ENCODE results near the gene SLC13A4.
A peak's percentile ranks its signal among the peaks of the same experiment; 100 is the strongest.
"Not testable (repeated sequence)": the region's sequence is repeated elsewhere in the genome, so short reads cannot be mapped to it uniquely, and the experiment has no call there.

SLC13A4 gene

GRCh38 chr7:135748770-135749169 lies 20.8 kb upstream of the SLC13A4 start, which contains the start of gene FAM180A:
TSS of gene FAM180A (minus strand) at chr7:135748813. CDS start at chr7:135748580, 233 bp downstream.
- peak within 1 kb of the TSS; percentile 74 for H3K27ac ChIP-seq (ENCODE audit: low read depth, low read length)
- peak within 1 kb of the TSS; percentile 71 for H3K4me3 ChIP-seq (ENCODE audit: low read depth, low read length)
- peak within 1 kb of the TSS; percentile 88 for H2AFZ ChIP-seq (ENCODE audit: low read length, unreplicated experiment)
- H3K36me3 ChIP-seq (ENCODE audit: insufficient read depth, low read length) = no peaks in the 10 kb centered on the region
- no peaks in the 10 kb centered on the region for H3K27me3 ChIP-seq (ENCODE audit: insufficient read depth, low read length)
- peaks cover 14% of the 10 kb centered on the region for H3K79me2 ChIP-seq (ENCODE audit: control insufficient read depth, insufficient read depth, low read length, unreplicated experiment)
- peaks cover 47% of the 10 kb centered on the region for H3K4me1 ChIP-seq (ENCODE audit: control insufficient read depth, insufficient read depth, low read length, unreplicated experiment)

- Histone ChIP-seq H3K4me1 (ENCODE audit: control insufficient read depth, insufficient read depth, low read length, unreplicated experiment) (peaks cover 57% of the 10 kb centered on the region), H3K27ac (ENCODE audit: low read depth, low read length) (peak overlapping the region; percentile 20; the same call in 1 of the 2 replicates), H3K27me3 (ENCODE audit: insufficient read depth, low read length) (no peaks in the 10 kb centered on the region), H3K36me3 (ENCODE audit: insufficient read depth, low read length) (no peaks in the 10 kb centered on the region), H2AFZ (ENCODE audit: low read length, unreplicated experiment) (peak overlapping the region; percentile 88), H3K79me2 (ENCODE audit: control insufficient read depth, insufficient read depth, low read length, unreplicated experiment) (peaks cover 14% of the 10 kb centered on the region), H3K4me3 (ENCODE audit: low read depth, low read length) (peak overlapping the region; percentile 71)
Measured at GRCh38 chr7:135747366-135747765, 19.4 kb upstream of the SLC13A4 start.

- peaks cover 63% of the 10 kb centered on the region for H3K4me1 ChIP-seq (ENCODE audit: control insufficient read depth, insufficient read depth, low read length, unreplicated experiment)
- peak overlapping the region; percentile 32 for H3K4me3 ChIP-seq (ENCODE audit: low read depth, low read length)
- H2AFZ ChIP-seq (ENCODE audit: low read length, unreplicated experiment) = peak overlapping the region; percentile 33
- peaks cover 14% of the 10 kb centered on the region for H3K79me2 ChIP-seq (ENCODE audit: control insufficient read depth, insufficient read depth, low read length, unreplicated experiment)
- peak overlapping the region; percentile 92 for H3K27ac ChIP-seq (ENCODE audit: low read depth, low read length)
- no peaks in the 10 kb centered on the region for H3K36me3 ChIP-seq (ENCODE audit: insufficient read depth, low read length)
- no peaks in the 10 kb centered on the region for H3K27me3 ChIP-seq (ENCODE audit: insufficient read depth, low read length)
Measured at GRCh38 chr7:135745703-135746312, 17.8 kb upstream of the SLC13A4 start.

- Histone ChIP-seq H3K27ac (ENCODE audit: low read depth, low read length) (peak overlapping the region; percentile 92), H3K79me2 (ENCODE audit: control insufficient read depth, insufficient read depth, low read length, unreplicated experiment) (peaks cover 14% of the 10 kb centered on the region), H3K27me3 (ENCODE audit: insufficient read depth, low read length) (no peaks in the 10 kb centered on the region), H3K36me3 (ENCODE audit: insufficient read depth, low read length) (no peaks in the 10 kb centered on the region), H3K4me3 (ENCODE audit: low read depth, low read length) (peak overlapping the region; percentile 61; the same call in 1 of the 2 replicates), H3K4me1 (ENCODE audit: control insufficient read depth, insufficient read depth, low read length, unreplicated experiment) (peaks cover 63% of the 10 kb centered on the region), H2AFZ (ENCODE audit: low read length, unreplicated experiment) (peak overlapping the region; percentile 95)
Measured at GRCh38 chr7:135744938-135745702, 17.1 kb upstream of the SLC13A4 start.

- no peaks in the 10 kb centered on the region for H3K27me3 ChIP-seq (ENCODE audit: insufficient read depth, low read length)
- no peaks in the 10 kb centered on the region for H3K36me3 ChIP-seq (ENCODE audit: insufficient read depth, low read length)
- peak overlapping the region; percentile 95 for H2AFZ ChIP-seq (ENCODE audit: low read length, unreplicated experiment)
- peaks cover 61% of the 10 kb centered on the region for H3K4me1 ChIP-seq (ENCODE audit: control insufficient read depth, insufficient read depth, low read length, unreplicated experiment)
- H3K79me2 ChIP-seq (ENCODE audit: control insufficient read depth, insufficient read depth, low read length, unreplicated experiment) = peaks cover 14% of the 10 kb centered on the region
- H3K4me3 ChIP-seq (ENCODE audit: low read depth, low read length) = peak overlapping the region; percentile 61
- peak overlapping the region; percentile 92 for H3K27ac ChIP-seq (ENCODE audit: low read depth, low read length)
Measured at GRCh38 chr7:135743907-135744731, 16.1 kb upstream of the SLC13A4 start.

- no peak overlapping the region for H3K27ac ChIP-seq (ENCODE audit: low read depth, low read length)
- peaks cover 43% of the 10 kb centered on the region for H3K4me1 ChIP-seq (ENCODE audit: control insufficient read depth, insufficient read depth, low read length, unreplicated experiment)
- H3K4me3 ChIP-seq (ENCODE audit: low read depth, low read length) = no peak overlapping the region
- peaks cover under 1% of the 10 kb centered on the region for H3K79me2 ChIP-seq (ENCODE audit: control insufficient read depth, insufficient read depth, low read length, unreplicated experiment)
- no peaks in the 10 kb centered on the region for H3K36me3 ChIP-seq (ENCODE audit: insufficient read depth, low read length)
- no peak overlapping the region for H2AFZ ChIP-seq (ENCODE audit: low read length, unreplicated experiment)
- H3K27me3 ChIP-seq (ENCODE audit: insufficient read depth, low read length) = no peaks in the 10 kb centered on the region
Measured at GRCh38 chr7:135742371-135742770, 14.4 kb upstream of the SLC13A4 start.

- Histone ChIP-seq H3K79me2 (ENCODE audit: control insufficient read depth, insufficient read depth, low read length, unreplicated experiment) (no peaks in the 10 kb centered on the region), H3K27me3 (ENCODE audit: insufficient read depth, low read length) (no peaks in the 10 kb centered on the region), H3K4me3 (ENCODE audit: low read depth, low read length) (no peak overlapping the region), H3K27ac (ENCODE audit: low read depth, low read length) (no peak overlapping the region), H3K4me1 (ENCODE audit: control insufficient read depth, insufficient read depth, low read length, unreplicated experiment) (peaks cover 42% of the 10 kb centered on the region), H2AFZ (ENCODE audit: low read length, unreplicated experiment) (no peak overlapping the region), H3K36me3 (ENCODE audit: insufficient read depth, low read length) (no peaks in the 10 kb centered on the region)
Measured at GRCh38 chr7:135741905-135742304, 13.9 kb upstream of the SLC13A4 start.

GRCh38 chr7:135740889-135741288 lies 12.9 kb upstream of the SLC13A4 start:
- H3K27me3 ChIP-seq (ENCODE audit: insufficient read depth, low read length) = no peaks in the 10 kb centered on the region
- no peaks in the 10 kb centered on the region for H3K79me2 ChIP-seq (ENCODE audit: control insufficient read depth, insufficient read depth, low read length, unreplicated experiment)
- peaks cover 36% of the 10 kb centered on the region for H3K4me1 ChIP-seq (ENCODE audit: control insufficient read depth, insufficient read depth, low read length, unreplicated experiment)
- no peaks in the 10 kb centered on the region for H3K36me3 ChIP-seq (ENCODE audit: insufficient read depth, low read length)
- H2AFZ ChIP-seq (ENCODE audit: low read length, unreplicated experiment) = no peak overlapping the region
- H3K27ac ChIP-seq (ENCODE audit: low read depth, low read length) = no peak overlapping the region
- no peak overlapping the region for H3K4me3 ChIP-seq (ENCODE audit: low read depth, low read length)

GRCh38 chr7:135737306-135737647 lies 9.3 kb upstream of the SLC13A4 start:
- H3K4me3 ChIP-seq (ENCODE audit: low read depth, low read length); H3K79me2 ChIP-seq (ENCODE audit: control insufficient read depth, insufficient read depth, low read length, unreplicated experiment); H3K27ac ChIP-seq (ENCODE audit: low read depth, low read length); H3K27me3 ChIP-seq (ENCODE audit: insufficient read depth, low read length); H2AFZ ChIP-seq (ENCODE audit: low read length, unreplicated experiment); H3K36me3 ChIP-seq (ENCODE audit: insufficient read depth, low read length); H3K4me1 ChIP-seq (ENCODE audit: control insufficient read depth, insufficient read depth, low read length, unreplicated experiment): not testable (repeated sequence)

GRCh38 chr7:135736586-135737305 lies 8.8 kb upstream of the SLC13A4 start:
- no peaks in the 10 kb centered on the region for H3K4me1 ChIP-seq (ENCODE audit: control insufficient read depth, insufficient read depth, low read length, unreplicated experiment)
- no peak overlapping the region for H3K4me3 ChIP-seq (ENCODE audit: low read depth, low read length)
- H3K79me2 ChIP-seq (ENCODE audit: control insufficient read depth, insufficient read depth, low read length, unreplicated experiment) = no peaks in the 10 kb centered on the region
- no peak overlapping the region for H3K27ac ChIP-seq (ENCODE audit: low read depth, low read length)
- no peaks in the 10 kb centered on the region for H3K27me3 ChIP-seq (ENCODE audit: insufficient read depth, low read length)
- H2AFZ ChIP-seq (ENCODE audit: low read length, unreplicated experiment) = no peak overlapping the region
- H3K36me3 ChIP-seq (ENCODE audit: insufficient read depth, low read length) = peaks cover 2% of the 10 kb centered on the region; the same call in 1 of the 2 replicates

All from ACC112 (cell line).